HG03060 (cell line): ENCODE data around the gene IL11.
A peak's percentile ranks its signal among the peaks of the same experiment; 100 is the strongest.

ENCODE experiments used
- ATAC-seq: cut with Tn5 transposase; IDR thresholded peaks from one replicate; pipeline ENCODE4 v1.9.1; 2021; ENCODE audit warnings: low read depth, moderate number of reproducible peaks; ENCODE audit not compliant: unreplicated experiment

Gene IL11

DNA sequence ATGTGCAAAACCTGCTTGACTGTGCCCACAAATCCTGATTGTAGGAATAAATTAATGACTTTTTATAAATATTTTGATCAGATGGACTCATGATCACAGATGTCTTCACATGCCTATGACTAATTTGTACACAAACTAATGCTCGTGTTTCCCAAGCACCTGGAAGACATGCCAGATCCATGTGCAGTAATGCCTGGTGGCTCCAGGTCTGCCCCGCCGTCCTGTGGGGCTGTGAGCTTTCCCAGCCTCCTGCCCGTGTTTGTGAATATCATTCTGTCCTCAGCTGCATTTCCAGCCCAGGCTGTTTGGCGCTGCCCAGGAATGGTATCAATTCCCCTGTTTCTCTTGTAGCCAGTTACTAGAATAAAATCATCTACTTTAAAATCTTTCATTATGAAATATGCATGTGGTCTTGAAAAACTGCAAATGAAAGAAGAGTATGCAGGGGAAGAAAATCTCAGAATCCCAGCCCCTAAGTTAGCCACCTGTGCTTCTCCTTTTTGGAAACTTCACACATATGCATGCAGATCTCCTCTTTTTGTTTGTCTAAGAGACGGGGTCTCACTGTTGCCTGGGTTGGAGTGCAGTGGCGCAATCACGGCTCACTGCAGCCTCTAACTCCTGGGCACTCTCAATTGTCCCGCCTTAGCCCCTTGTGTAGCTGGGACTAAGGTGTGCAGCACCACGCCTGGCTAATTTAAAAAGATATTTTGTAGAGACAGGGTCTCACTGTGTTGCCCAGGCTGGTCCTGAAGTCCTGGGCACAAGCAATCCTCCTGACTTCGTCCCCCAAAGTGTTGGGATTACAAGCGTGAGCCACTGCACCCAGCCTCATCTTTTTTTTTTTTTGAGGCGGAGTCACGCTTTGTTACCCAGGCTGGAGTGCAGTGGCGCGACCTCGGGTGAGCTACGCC lies 21.7 kb upstream of the IL11 start:
- no peak for ATAC-seq

DNA sequence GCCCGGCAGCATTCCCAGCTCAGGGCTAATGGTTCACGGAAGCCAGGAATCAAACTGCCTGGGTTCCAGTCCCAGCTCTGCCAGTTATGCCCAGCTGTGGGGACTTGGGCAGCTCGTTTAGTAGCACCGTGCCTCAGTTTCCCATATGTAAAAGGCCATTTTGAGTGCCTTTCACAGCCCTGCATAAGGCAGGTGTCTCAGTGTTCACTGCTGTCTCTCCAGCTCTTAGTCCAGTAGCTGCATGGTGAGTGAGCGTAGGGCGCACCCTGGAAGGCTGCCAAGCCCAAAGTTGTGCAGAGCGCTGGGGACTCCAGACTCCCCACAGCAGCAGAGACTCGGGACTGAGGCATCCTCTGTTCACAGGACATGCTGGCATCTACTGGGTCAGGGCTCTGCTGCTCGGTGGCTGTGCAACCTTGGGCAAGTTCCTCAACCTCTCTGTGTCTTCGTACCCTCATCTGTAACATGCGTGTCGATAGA lies 21.0 kb upstream of the IL11 start:
- no peak for ATAC-seq

- no peak for ATAC-seq
Measured at GRCh38 chr19:55390461-55390880, 20.2 kb upstream of the IL11 start.

- ATAC-seq = no peak
Measured at GRCh38 chr19:55389386-55390317, 19.4 kb upstream of the IL11 start.

DNA sequence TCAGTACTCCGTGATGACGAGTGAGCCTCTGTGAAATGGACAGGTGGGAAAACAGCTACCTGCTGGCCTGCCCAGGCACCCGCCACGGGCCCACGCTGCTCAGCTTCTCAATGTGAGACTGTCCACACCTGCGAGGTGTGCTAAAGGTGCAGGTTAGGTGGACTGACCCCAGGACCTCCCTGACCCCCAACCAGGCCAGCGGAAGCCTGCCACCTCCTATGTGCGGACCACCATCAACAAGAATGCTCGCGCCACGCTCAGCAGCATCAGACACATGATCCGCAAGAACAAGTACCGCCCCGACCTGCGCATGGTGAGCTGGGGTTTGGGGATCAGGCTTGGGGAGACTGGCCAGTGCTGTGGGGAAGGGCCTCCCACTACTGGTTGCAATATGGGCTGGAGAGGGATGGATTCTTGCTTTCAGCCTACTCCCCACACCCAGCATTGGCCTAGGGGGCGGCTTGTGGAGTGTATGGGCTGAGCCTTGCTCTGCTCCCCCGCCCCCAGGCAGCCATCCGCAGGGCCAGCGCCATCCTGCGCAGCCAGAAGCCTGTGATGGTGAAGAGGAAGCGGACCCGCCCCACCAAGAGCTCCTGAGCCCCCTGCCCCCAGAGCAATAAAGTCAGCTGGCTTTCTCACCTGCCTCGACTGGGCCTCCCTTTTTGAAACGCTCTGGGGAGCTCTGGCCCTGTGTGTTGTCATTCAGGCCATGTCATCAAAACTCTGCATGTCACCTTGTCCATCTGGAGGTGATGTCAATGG lies 17.7 kb upstream of the IL11 start:
- ATAC-seq = no peak

- no peak for ATAC-seq
Measured at GRCh38 chr19:55386493-55386971, 16.3 kb upstream of the IL11 start.

- peak; percentile 70 for ATAC-seq
Measured at GRCh38 chr19:55385724-55386492, 15.6 kb upstream of the IL11 start, which contains the start of gene RPL28. TSS of gene RPL28 (plus strand) at chr19:55385932. CDS start at chr19:55386358, 426 bp downstream.

DNA sequence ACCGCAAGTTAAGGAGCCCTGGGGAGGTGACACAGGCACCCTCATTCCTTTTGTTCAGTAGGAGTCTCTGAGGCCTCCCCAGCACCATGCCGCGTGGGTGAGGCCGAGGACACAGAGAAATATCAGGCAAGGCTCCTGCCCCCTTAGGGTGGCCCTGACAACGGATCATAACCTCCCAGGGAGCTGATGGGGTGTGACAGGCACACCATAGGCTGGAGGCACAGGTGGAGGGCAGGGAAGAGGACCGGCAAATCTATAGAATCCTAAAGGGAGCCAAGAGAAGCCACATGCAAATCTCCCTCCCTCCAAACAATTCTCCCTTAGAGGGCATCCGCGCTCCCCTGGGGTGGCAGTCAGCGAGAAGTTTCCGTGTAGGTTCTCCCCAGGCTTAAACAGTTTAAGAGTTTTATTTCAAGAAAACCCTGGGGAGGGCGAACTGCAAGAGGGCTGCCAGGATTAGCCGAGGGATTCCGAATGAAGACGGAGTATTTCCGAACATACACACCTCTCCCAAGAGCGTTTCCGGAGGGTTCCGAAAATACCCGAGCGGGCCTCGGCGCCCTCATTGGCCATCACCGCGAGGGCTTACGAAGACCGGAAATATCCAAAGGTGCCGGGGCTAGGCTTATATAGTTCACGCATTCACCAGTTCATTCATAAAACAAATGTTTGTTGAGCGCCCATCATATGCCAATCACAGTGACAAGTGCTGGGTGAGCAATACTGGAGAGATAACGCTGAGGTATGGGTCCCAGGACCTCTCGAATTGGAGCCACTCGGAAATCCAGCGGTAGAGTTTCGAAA lies 14.9 kb upstream of the IL11 start:
- peak; percentile 35 for ATAC-seq

DNA sequence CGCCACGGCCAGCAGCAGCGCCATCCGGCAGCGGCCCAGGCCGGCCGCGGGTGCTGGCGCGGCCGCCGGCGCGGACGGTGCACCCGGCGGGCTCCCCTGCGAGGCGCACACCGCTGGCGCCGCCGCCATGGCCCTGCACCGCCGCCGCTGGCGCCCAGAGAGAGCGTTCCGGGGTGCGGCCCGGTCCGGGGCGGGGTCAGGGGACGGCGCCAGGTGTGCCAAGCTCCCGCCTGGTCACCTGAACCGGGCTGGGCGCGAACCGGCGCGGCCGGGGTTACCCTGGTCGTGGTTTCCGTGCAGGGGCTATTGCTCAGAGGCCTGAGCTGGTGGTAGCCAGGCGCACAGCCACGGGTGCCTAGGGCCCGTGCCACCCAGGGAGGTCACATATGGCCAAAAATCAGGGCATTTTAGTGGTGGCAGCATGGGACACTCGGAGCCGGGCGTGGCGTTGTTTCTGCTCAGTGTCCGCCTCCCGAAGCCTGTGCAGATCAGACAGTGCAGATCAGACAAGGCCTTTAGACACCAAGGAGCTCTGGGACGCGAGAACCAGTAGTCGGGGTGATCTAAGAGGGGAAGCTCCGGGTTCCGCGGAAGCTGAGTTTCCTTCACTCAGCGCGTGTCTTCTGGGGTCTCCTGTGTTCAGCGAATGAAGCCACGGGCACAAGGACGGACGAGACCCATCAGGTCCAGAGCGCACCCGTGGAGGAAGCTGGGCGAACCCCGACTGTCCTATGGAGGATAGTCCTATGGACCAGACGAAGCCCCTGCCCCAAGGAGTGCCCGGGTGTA lies 14.1 kb upstream of the IL11 start, which contains the start of gene TMEM238:
TSS of gene TMEM238 (minus strand) at position 162 of the 789 bp plus-strand sequence. CDS start at position 129, 33 bp downstream.
- no peak for ATAC-seq

GRCh38 chr19:55383279-55384130 lies 13.2 kb upstream of the IL11 start:
- no peak for ATAC-seq

DNA sequence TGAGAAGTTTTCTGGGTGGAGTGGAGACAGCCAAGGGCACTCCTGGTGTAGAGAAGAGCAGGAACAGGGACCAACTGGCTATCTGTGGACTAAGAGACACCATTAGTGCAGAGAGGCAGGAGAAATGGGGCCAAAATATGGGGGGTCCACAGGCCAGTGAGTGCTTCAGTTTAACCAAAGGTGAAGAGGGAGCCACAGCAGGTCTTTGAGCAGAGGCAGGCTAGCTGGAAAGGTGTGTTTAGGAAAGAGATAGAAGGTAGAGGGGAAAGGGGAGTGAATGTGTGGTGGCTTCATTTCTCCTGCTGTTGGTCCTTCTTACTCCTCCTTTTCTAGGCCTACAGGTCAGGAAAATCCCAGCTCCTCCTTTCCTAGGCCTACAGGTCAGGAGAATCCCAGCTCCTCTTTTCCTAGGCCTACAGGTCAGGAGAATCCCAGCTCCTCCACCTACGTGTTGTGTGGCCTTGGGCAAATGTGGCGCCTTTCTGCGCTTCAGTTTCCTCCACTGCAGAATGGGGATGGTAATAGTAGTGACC lies 12.3 kb upstream of the IL11 start:
- ATAC-seq = no peak

DNA sequence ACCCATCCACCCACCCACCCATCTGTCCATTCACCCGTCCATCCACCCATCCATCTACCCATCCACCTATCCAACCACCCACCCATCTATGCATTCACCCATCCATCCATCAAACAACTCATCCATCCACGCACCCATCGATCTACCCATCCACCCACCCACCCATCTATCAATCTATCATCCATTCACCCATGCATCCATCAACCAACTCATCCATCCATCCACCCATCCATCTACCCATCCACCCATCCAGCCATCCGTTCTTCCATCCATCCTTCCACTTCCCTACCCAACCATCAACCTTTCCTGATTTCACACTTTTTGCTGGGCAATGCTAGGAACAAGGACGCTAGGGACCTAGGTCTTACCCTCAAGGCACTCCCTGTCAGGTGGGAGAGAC lies 11.8 kb upstream of the IL11 start:
- ATAC-seq = no peak

GRCh38 chr19:55379174-55379573 lies 8.9 kb upstream of the IL11 start:
- ATAC-seq = no peak

DNA sequence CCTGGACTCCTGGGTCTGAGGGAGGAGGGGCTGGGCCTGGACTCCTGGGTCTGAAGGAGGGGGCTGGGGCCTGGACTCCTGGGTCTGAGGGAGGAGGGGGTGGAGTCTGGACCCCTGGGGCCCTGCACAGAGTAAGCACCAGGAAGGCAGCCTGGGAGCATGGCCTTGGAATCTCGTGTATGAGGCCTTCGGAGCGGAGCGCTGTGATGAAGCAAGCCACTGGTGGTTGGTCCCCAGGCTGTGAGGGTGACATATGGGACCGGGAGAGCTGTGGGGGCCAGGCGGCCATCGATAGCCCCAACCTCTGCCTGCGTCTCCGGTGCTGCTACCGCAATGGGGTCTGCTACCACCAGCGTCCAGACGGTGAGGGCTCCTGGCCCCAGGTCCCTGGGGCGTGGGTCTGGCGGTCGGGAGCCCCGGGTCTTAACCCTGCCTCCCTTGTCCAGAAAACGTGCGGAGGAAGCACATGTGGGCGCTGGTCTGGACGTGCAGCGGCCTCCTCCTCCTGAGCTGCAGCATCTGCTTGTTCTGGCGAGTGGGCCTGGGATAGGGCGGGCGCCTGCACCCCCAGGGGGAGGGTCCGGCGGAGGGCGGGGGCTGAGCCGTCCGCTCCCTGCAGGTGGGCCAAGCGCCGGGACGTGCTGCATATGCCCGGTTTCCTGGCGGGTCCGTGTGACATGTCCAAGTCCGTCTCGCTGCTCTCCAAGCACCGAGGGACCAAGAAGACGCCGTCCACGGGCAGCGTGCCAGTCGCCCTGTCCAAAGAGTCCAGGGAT lies 7.3 kb upstream of the IL11 start:
- ATAC-seq = no peak

GRCh38 chr19:55376241-55376933 lies 6.1 kb upstream of the IL11 start, which contains the start of gene TMEM190:
TSS of gene TMEM190 (plus strand) at chr19:55376826. CDS start at chr19:55376854, 28 bp downstream.
- no peak for ATAC-seq
